Endometrial microvascular endothelial cells (primary cell): Measurements from ENCODE around the gene CCDC102A. TPM values are rescaled to one million over a fixed set of nuclear protein-coding genes. Genes with fewer than 3 reads are reported as not detected.

Experiments
- in situ Hi-C: cut with HindIII; loops from 2 replicates; pipeline ENCODE4 v1.10.0; 2017; ENCODE audit warnings: low sequenced_read_pairs, low pct_unique_long_range_greater_than_20kb; ENCODE audit errors: inconsistent ontology term
- total RNA-seq: library from RNA; depleted of rRNA; stranded (reverse); fragments of >200 nt; gene quantifications from one replicate; pipeline ENCODE4 v1.2.3, GENCODE V29; 2015; ENCODE audit errors: inconsistent ontology term

CCDC102A gene
- total RNA-seq, 1 donor from 2014 or later: 9.8 TPM

DNA sequence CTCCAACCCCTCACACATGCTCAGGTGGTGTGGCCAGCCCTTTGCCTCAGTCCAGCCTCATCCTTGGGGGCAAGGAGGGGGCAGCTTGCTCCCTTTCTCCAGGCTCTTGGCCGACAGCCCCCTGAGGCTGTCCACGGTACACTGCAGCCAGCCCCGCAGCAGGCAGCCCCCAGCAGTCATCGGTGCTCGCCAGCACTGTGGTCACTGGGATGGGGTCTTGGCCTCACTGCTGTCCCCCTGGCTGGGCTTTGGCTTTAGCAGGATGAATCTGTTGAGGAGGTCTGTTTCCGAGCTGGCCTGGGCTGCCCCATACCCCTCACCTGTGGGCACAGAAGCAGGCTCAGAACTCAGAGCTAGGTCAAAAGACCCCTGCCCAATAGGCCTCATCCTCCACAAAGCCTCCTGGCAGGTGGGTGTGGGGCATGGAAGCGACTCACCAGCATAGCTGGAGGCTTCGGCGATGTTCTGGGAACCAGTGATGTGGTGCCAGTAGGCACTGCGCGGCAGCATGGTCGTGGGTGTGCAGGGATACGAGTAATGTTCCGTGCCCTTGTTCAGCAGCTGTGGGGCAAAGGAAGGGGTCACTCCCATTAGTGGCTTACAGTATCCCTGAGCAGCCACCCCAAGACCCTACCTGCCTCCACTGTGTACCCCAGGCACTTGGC is 63.1 kb downstream of the CCDC102A start:
- in situ Hi-C loops: no loop called here

DNA sequence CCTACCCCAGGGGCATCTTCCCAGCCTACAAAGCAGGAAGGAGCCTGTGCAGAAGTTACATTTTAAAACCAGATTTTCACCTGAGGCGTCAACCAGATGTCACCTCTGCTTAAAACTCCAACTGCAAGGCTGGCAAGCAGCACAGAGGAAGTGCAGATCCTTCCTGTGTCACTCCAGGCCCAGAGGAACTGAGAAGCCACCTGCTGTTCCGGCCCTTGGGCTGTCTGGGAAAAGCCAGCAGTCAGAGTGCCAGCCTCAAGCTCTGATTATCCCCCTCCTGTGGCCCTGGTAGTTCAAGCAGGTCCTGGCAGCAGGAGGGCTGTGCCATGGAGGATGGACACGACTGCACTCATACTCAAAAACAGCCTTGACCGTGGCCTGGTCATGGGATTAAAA is 63.7 kb downstream of the CCDC102A start:
- in situ Hi-C loops: no loop called here

DNA sequence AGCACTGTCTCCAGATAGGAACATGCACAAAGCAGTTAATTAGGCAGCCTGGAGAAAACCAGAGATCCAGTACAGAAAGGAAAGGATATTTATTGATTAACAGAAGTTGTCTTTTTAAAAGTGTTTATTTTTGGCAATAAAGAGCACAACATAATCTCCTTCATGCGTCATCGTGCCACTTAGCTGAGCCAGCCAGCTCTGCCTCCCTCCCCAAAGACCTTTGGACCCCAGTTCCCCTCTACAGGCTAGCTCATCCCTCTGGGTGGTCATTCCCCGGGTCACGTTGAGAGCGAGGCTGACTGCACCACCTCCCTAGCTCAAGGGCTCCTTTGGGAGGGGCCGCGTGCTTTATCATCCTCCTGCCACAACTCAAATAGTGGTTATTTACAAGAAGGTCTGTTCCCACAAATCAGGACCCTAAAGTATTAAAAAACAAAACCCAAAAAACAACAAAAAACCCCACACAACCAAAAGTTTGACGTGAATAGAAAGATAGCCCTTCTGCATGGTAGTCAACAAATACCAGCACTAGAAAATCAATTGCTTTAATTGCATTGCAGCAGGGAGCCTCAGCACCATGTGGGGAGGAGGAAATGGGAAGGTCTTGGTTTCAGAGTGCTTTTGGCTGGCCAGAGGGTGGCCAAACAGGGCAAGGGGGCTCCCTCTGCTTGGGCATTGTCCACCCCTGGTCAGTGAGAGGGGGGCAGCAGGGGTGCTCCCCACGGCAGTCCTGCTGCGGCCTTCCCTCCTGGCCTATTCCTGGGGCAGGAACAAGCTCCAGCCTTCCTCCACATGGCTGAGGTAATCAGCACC is 64.3 kb downstream of the CCDC102A start:
- in situ Hi-C loops: no loop called here

DNA sequence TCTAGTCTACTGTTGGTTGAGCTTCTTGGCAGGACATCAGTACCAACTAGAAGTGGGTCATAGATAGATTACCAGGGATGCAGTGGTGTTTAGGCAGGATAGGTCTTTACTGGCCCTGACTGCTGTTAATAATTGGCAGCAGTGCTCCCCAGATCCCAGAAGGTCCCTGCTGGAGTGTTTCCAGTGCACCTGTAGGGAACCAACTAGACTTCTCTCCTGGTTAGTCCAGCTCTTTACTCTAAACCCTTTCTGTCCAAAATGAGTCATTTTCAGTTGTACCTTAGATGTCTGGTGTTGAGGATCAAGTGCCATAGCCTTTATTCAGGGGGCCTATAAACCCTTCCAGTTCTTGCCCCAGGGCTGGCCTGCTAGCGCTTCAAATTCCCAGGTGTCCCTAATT is 65.2 kb downstream of the CCDC102A start:
- in situ Hi-C loops: no loop called here

DNA sequence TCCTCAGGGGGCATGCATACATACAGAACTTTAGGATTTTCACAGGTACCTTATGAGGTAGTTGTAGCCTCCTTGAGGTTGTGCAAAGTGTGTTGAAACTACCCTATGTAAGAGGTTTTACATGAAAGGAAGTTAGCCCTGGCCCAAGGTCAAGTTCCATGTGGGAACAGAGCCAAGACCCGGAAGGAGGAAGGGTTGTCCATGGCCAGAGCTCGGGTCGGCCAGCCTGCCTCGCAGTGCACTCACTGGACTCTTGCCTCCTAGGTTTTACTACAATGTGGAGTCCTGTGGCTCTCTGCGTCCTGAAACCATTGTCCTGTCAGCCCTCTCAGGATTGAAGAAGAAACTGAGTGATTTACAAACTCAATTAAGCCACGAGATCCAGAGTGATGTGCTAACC is 65.7 kb downstream of the CCDC102A start:
- in situ Hi-C loops: no loop called here

DNA sequence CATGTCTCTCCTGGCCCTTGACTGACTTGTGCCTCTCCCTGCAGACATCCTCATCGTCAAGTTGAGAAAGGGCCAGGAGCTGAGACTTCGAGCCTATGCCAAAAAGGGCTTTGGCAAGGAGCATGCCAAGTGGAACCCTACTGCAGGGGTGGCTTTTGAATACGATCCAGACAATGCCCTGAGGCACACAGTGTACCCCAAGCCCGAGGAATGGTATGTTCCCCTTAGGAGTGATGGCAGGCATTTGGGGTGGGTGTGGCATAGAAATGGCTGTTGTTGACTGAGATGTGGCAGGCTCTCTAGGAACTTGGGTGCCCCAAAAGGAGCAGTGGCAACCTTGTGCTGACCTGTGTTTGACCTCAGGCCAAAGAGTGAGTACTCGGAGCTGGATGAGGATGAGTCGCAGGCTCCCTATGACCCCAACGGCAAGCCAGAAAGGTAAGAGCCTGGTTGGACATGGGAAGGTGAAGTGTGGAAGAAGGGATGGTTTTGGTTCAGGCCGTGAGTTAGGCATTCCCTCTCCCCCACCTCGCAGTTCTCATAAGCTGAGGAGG is 66.4 kb downstream of the CCDC102A start:
- in situ Hi-C loops: no loop called here

DNA sequence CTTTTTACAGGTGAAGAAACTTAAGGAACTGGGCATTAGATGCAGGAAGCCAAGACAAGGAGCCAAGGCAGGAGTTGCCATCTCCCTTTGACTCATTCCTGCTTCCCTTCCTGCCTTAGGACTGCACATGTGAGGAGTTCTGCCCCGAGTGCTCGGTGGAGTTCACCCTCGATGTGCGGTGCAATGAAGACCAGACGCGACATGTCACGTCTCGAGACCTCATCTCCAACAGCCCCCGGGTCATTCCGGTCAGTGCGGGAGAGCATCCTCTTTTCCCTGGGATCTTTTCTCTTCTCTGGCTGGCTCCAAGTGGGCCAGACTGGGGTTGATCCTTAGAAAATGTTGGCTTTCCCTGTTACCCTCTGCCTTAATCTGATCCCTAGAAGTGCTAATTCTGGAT is 67.3 kb downstream of the CCDC102A start:
- in situ Hi-C loops: no loop called here

DNA sequence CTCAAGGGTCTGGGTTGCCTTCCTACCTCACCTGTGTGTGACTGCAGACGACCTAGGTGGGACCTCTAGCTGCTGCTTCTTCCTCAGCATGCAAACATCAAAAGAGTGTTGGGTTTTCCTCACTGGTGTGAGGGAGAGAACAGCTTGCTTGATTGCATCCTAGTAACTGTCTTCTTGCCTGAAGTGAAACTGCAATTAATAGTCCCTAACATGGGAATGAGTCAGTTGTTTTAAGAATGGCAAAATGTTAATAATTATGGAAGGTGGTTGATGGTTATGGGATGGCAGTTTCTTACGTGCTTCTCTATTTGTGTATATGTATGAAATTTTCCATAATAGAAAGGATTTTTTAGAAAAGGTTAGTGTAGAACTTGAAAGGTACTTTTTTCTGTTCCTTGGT is 68.0 kb downstream of the CCDC102A start:
- in situ Hi-C loops: no loop called here

DNA sequence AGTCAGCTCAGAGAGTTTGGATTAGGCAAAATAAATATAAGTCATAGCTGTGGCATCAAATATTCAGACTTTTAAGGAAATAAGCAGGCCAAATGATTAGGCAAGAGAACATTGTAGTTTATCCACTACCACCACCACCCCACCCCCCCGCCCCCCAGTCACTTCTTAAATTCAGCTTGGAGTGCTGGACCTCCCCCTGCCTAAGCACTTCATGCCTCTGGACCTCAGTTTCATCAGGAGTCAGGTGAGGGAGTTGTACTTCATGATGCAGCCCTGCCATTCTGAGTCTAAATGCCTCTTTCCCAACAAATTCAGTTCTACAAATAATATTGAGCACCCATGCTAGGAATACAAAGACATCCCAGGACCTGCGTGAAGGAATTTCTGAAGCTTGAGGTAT is 71.8 kb downstream of the CCDC102A start:
- in situ Hi-C loops: no loop called here

DNA sequence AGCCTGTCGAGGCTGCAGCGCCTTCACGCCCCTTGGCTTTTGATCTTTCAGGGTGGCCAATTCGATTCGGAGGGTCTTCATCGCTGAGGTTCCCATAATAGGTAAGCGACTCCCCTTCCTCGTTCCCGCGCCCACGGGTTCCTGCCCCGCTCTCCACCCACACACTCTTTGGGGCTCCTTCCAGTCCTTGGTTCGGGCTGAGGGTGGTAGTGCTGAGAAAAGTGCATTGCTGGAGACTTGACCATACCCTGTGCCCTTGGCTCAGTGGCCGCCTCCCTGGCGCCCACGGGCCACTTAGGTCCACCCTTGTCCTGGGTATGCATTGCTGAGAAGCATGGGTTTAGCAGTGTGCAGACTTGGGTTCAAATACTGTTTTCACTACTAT is 73.4 kb downstream of the CCDC102A start:
- in situ Hi-C loops: no loop called here

DNA sequence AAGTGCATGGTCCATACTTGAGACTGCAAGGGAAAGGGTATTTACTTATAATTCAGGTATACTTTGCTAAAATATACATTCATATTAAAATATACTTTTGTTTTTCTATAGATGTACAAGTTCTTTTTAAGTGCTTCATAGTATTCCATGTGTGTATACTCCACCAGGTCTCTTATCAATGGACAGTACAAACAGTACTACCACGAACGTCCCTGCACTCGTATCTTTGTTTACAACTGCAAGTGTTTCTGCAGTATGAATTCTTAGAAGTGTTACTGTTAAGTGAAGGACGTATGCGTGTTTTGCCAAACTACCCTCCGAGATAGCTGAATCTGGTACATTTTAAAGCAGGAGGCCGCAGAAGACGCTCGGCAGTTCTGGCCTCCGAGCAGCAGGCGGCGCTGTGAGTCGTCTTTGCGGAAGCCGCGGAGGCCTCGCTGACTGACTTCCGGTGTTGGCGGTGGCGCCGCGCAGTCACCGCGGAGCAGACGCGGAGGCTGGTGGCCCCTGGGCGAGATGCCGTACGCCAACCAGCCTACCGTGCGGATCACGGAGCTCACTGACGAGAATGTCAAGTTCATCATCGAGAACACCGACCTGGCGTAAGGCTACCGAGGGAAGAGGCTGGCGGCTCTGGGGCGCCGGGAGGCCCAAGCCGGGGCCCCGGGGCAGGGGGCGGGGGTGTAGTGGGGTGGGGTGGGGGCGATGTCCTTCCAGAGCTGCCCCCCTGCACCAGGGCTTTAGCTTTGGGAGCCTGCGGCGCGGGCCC is 74.0 kb downstream of the CCDC102A start, which contains the start of gene POLR2C:
TSS of gene POLR2C (plus strand) at position 471 of the 769 bp plus-strand sequence. CDS start at position 517, 46 bp downstream.
- in situ Hi-C loops: no loop called here

Other genes starting within 250 kb of the CCDC102A start
- not detected for gene CCL22, start 177.8 kb downstream of the CCDC102A start, total RNA-seq
- gene CX3CL1, start 164.1 kb downstream of the CCDC102A start, total RNA-seq: 1.0 TPM
- not detected for gene CCL17, start 131.8 kb downstream of the CCDC102A start, total RNA-seq
- 87.3 TPM for gene CIAPIN1, start 89.2 kb downstream of the CCDC102A start, total RNA-seq
- 52.5 TPM for gene COQ9, start 89.1 kb downstream of the CCDC102A start, total RNA-seq
- gene POLR2C, start 73.9 kb downstream of the CCDC102A start, total RNA-seq: 114 TPM
- gene DOK4, start 50.1 kb downstream of the CCDC102A start, total RNA-seq: 13.5 TPM
- not detected for gene ADGRG5, start 6.1 kb upstream of the CCDC102A start, total RNA-seq
- 242 TPM for gene ADGRG1, start 92.1 kb upstream of the CCDC102A start, total RNA-seq
- gene ADGRG3, start 131.7 kb upstream of the CCDC102A start, total RNA-seq: not detected
- not detected for gene DRC7, start 158.2 kb upstream of the CCDC102A start, total RNA-seq
- 43.4 TPM for gene KATNB1, start 199.2 kb upstream of the CCDC102A start, total RNA-seq